IPS-15b (cell line): ENCODE data around the gene VPS4B.
"Not testable (repeated sequence)": the region's sequence is repeated elsewhere in the genome, so short reads cannot be mapped to it uniquely, and the experiment has no call there.

ENCODE experiments used
- H3K27me3 ChIP-seq: one replicate; pipeline ENCODE4 v1.6.1; 2013; ENCODE audit warnings: low read length; ENCODE audit not compliant: control insufficient read depth, insufficient read depth
- H3K36me3 ChIP-seq: one replicate; pipeline ENCODE4 v1.6.1; 2013; ENCODE audit warnings: low read length; ENCODE audit not compliant: control insufficient read depth, insufficient read depth
- H3K4me1 ChIP-seq: one replicate; pipeline ENCODE4 v1.6.1; 2013; ENCODE audit warnings: mild to moderate bottlenecking, low read length; ENCODE audit not compliant: control insufficient read depth, insufficient read depth
- H3K4me3 ChIP-seq: one replicate; pipeline ENCODE4 v1.5.1; 2013; ENCODE audit warnings: low read depth, low read length
- H3K9ac ChIP-seq: one replicate; pipeline ENCODE4 v1.6.1; 2013; ENCODE audit warnings: low read depth, mild to moderate bottlenecking, low read length
- H3K9me3 ChIP-seq: one replicate; pipeline ENCODE4 v1.6.1; 2013; ENCODE audit warnings: mild to moderate bottlenecking, low read length; ENCODE audit not compliant: control insufficient read depth, insufficient read depth

Gene VPS4B

GRCh38 chr18:63365876-63366212, 56.4 kb downstream of the VPS4B start:
- H3K36me3 ChIP-seq, result no peaks in the 10 kb centered on the region
- no peaks in the 10 kb centered on the region for H3K9me3 ChIP-seq
- H3K27me3 ChIP-seq, result no peaks in the 10 kb centered on the region
- H3K4me3 ChIP-seq, result peak overlapping the region; percentile 83
- H3K4me1 ChIP-seq, result peaks cover 3% of the 10 kb centered on the region
- H3K9ac ChIP-seq, result no peak overlapping the region

GRCh38 chr18:63363951-63364350, 58.3 kb downstream of the VPS4B start:
- Histone ChIP-seq H3K27me3 (no peaks in the 10 kb centered on the region), H3K9ac (no peak overlapping the region), H3K4me3 (no peak overlapping the region), H3K9me3 (no peaks in the 10 kb centered on the region), H3K36me3 (peaks cover 2% of the 10 kb centered on the region), H3K4me1 (peaks cover 3% of the 10 kb centered on the region)

- H3K27me3 ChIP-seq, H3K36me3 ChIP-seq, H3K4me3 ChIP-seq, H3K9ac ChIP-seq, H3K9me3 ChIP-seq, H3K4me1 ChIP-seq: not testable (repeated sequence)
Observed at GRCh38 chr18:63363420-63363819, 58.9 kb downstream of the VPS4B start.

GRCh38 chr18:63356272-63356896, 65.9 kb downstream of the VPS4B start:
- Histone ChIP-seq H3K36me3 (peaks cover 17% of the 10 kb centered on the region), H3K27me3 (no peaks in the 10 kb centered on the region), H3K4me3 (no peak overlapping the region), H3K9ac (no peak overlapping the region), H3K4me1 (no peaks in the 10 kb centered on the region), H3K9me3 (no peaks in the 10 kb centered on the region)

- Histone ChIP-seq H3K9ac (no peak overlapping the region), H3K27me3 (no peaks in the 10 kb centered on the region), H3K4me3 (no peak overlapping the region), H3K4me1 (no peaks in the 10 kb centered on the region), H3K36me3 (peaks cover 34% of the 10 kb centered on the region), H3K9me3 (no peaks in the 10 kb centered on the region)
Observed at GRCh38 chr18:63350230-63350629, 72.0 kb downstream of the VPS4B start.

- peaks cover 34% of the 10 kb centered on the region for H3K36me3 ChIP-seq
- H3K4me1 ChIP-seq, result no peaks in the 10 kb centered on the region
- no peaks in the 10 kb centered on the region for H3K27me3 ChIP-seq
- H3K9me3 ChIP-seq, result no peaks in the 10 kb centered on the region
- no peak overlapping the region for H3K9ac ChIP-seq
- no peak overlapping the region for H3K4me3 ChIP-seq
Observed at GRCh38 chr18:63348508-63349136, 73.7 kb downstream of the VPS4B start.

- Histone ChIP-seq H3K4me3 (no peak overlapping the region), H3K36me3 (peaks cover 38% of the 10 kb centered on the region), H3K9ac (no peak overlapping the region), H3K9me3 (no peaks in the 10 kb centered on the region), H3K4me1 (no peaks in the 10 kb centered on the region), H3K27me3 (no peaks in the 10 kb centered on the region)
Observed at GRCh38 chr18:63346480-63347183, 75.6 kb downstream of the VPS4B start.

GRCh38 chr18:63346031-63346430, 76.2 kb downstream of the VPS4B start:
- H3K27me3 ChIP-seq, result no peaks in the 10 kb centered on the region
- H3K4me1 ChIP-seq, result no peaks in the 10 kb centered on the region
- H3K36me3 ChIP-seq, result peaks cover 37% of the 10 kb centered on the region
- H3K4me3 ChIP-seq, result no peak overlapping the region
- H3K9ac ChIP-seq, result no peak overlapping the region
- H3K9me3 ChIP-seq, result no peaks in the 10 kb centered on the region

GRCh38 chr18:63344918-63345317, 77.4 kb downstream of the VPS4B start:
- Histone ChIP-seq H3K27me3 (no peaks in the 10 kb centered on the region), H3K36me3 (peaks cover 31% of the 10 kb centered on the region), H3K4me1 (peaks cover 5% of the 10 kb centered on the region), H3K9me3 (no peaks in the 10 kb centered on the region), H3K9ac (no peak overlapping the region), H3K4me3 (no peak overlapping the region)

GRCh38 chr18:63344263-63344662, 78.0 kb downstream of the VPS4B start:
- Histone ChIP-seq H3K36me3 (peaks cover 28% of the 10 kb centered on the region), H3K4me1 (peaks cover 8% of the 10 kb centered on the region), H3K4me3 (no peak overlapping the region)

GRCh38 chr18:63342206-63342605, 80.1 kb downstream of the VPS4B start:
- H3K4me3 ChIP-seq, result no peak overlapping the region
- peaks cover 25% of the 10 kb centered on the region for H3K36me3 ChIP-seq
- H3K9ac ChIP-seq, result no peak overlapping the region
- H3K27me3 ChIP-seq, result no peaks in the 10 kb centered on the region
- no peaks in the 10 kb centered on the region for H3K9me3 ChIP-seq
- peaks cover 11% of the 10 kb centered on the region for H3K4me1 ChIP-seq

More at GRCh38 chr18:63344263-63344662, 78.0 kb downstream of the VPS4B start:
- Histone ChIP-seq H3K9me3 (no peaks in the 10 kb centered on the region), H3K27me3 (no peaks in the 10 kb centered on the region), H3K9ac (no peak overlapping the region)

- peak overlapping the region; percentile 5 for H3K9ac ChIP-seq
- no peak overlapping the region for H3K4me3 ChIP-seq
- H3K9me3 ChIP-seq, result no peaks in the 10 kb centered on the region
- no peaks in the 10 kb centered on the region for H3K27me3 ChIP-seq
- peaks cover 11% of the 10 kb centered on the region for H3K4me1 ChIP-seq
- peaks cover 18% of the 10 kb centered on the region for H3K36me3 ChIP-seq
Observed at GRCh38 chr18:63339920-63340484, 82.3 kb downstream of the VPS4B start.
